Coronary artery (tissue), 2 donors: ENCODE data around the gene HOXB7.

ENCODE experiments used
- DNase-seq: peaks from one replicate; pipeline ENCODE4 v3.0.0-alpha.2; 2017; ENCODE audit warnings: low spot score
- H3K27ac ChIP-seq, 2 donors: fragments of 200-600 bp; sonication (generic); one replicate each; pipeline ENCODE4 v1.5.1; 2016 to 2019
- H3K4me3 ChIP-seq: fragments of 200-600 bp; sonication (generic); 2 replicates; pipeline ENCODE4 v1.5.1; 2016; ENCODE audit warnings: mild to moderate bottlenecking, moderate library complexity
- TF ChIP-seq, protein P1 (sequence below): fragments of 200-600 bp; sonication (generic); IDR thresholded peaks from one replicate; pipeline ENCODE4 v1.5.1; 2019; ENCODE audit warnings: antibody characterized with exemption

Gene HOXB7

GRCh38 chr17:48645639-48646182 is 34.9 kb upstream of the HOXB7 start:
- TF ChIP-seq, protein P1, sequence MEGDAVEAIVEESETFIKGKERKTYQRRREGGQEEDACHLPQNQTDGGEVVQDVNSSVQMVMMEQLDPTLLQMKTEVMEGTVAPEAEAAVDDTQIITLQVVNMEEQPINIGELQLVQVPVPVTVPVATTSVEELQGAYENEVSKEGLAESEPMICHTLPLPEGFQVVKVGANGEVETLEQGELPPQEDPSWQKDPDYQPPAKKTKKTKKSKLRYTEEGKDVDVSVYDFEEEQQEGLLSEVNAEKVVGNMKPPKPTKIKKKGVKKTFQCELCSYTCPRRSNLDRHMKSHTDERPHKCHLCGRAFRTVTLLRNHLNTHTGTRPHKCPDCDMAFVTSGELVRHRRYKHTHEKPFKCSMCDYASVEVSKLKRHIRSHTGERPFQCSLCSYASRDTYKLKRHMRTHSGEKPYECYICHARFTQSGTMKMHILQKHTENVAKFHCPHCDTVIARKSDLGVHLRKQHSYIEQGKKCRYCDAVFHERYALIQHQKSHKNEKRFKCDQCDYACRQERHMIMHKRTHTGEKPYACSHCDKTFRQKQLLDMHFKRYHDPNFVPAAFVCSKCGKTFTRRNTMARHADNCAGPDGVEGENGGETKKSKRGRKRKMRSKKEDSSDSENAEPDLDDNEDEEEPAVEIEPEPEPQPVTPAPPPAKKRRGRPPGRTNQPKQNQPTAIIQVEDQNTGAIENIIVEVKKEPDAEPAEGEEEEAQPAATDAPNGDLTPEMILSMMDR: no peak
- DNase-seq: no peak
- Histone ChIP-seq H3K4me3 (no peak overlapping the region), H3K27ac (no peak overlapping the region)

- TF ChIP-seq, protein P1: no peak
- Histone ChIP-seq H3K4me3 (no peak overlapping the region), H3K27ac (no peak overlapping the region)
- DNase-seq: no peak
These were observed 34.2 kb upstream of the HOXB7 start for GRCh38 chr17:48644910-48645557.

DNA sequence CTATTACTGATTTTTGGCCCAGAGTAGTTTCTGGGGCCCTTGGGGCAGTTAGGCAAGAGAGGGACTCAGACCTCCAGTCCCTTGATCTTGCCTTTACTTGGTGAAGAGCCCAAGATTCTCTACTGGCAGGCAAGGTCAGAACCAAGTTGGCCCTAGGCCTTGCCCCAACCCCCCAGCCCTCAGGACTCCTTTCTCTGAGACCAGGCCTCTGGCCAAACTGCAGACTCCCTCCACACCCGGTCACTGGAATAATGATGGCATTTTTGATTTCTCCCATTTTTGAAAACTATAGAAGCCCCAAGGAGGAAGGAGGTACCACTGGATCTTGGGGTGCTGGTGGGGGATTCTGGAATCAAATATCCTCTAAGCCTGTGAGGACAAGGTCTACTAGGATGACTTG is 33.3 kb upstream of the HOXB7 start:
- TF ChIP-seq, protein P1: no peak
- no peak overlapping the region for H3K27ac ChIP-seq
- no peak for DNase-seq
- no peak overlapping the region for H3K4me3 ChIP-seq

GRCh38 chr17:48643697-48644012 is 32.8 kb upstream of the HOXB7 start:
- no peak for DNase-seq
- H3K4me3 ChIP-seq: no peak overlapping the region
- TF ChIP-seq, protein P1: no peak
- no peak overlapping the region for H3K27ac ChIP-seq

DNA sequence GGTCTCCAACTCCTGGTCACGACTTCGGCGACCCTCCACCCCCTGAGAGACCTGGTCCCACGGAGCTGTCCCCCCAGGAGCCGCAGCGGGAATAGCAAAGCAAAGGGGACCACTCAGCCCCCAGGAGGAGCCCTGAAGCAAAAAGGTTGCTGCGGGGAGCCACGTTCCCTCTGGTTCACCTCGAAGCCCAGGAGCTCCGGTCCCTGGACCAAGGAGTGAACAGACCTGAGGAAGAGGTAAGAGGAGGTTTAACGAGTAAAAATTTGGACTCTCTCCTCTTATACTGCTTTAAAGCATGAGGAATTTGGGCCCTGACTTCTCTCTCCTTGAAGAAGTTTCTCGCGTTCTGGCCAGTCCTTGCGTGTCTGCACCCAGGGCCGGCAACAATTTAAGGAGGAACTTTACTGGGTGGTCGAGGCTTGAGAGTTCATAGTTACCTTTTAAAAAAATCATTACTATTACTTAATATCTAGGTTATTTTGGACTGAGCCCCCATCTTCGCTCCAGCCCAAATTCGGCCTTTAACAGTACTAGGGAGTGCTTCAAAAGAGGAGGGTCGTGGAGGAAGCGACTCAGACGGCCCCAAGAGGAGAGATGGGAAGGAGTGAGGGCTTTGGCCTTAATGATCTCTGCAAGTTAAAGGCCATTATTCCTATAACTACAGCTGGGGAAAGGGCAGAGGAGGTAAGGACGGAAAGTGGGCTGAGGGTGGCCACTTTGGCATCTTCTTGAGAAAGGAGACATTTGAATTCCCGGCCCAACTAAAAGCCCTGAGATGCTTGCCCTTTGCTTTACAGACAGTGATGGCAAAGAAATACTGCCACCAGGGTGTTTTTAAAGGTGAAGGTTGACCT is 32.3 kb upstream of the HOXB7 start:
- H3K27ac ChIP-seq: no peak overlapping the region
- TF ChIP-seq, protein P1: no peak
- DNase-seq: no peak
- no peak overlapping the region for H3K4me3 ChIP-seq

DNA sequence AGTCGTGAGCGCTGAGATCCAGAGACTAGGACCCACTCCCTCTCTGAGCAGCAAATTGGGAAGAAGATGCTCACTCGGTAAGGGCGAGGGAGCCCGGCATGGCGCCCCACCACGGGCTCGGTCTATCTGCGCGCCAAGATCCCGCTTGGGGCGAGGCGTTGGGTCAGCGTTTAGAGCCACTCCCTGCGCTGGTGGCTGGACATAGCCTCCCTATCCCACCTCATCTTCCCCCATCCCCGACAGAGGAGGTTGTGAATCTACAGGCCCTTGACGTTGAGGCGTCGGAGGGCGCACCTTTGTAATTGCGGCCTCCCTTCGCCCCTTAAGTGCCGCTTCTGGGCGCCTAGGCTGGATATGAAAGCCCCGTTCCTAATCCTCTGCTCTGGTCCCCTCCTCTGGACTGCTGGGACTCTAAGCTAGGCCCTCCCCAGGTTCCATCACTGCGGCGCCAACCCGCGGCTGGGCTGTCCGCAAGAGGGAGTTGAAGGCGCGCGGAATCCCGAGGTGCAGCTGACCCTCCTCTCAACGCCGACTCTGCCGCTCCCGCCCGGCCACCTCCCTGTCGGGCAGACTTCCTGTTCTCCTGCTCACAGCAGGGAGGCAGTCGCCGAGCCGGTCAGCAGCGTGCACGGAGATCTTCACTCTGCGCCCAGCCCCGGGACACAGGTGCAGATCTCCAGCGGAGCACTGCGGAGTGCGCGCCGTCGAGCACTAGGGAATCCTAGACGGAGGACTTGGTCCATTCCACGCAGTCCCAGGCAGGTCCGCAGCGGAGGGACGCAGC is 31.4 kb upstream of the HOXB7 start:
- H3K4me3 ChIP-seq: no peak overlapping the region
- no peak overlapping the region for H3K27ac ChIP-seq
- no peak for DNase-seq
- TF ChIP-seq, protein P1: no peak
